HT1080 (cell line): ENCODE data around the gene EFR3B. TPM values are rescaled to one million over a fixed set of nuclear protein-coding genes. Genes with fewer than 3 reads are reported as not detected.

Experiments used
- DNase-seq: peaks from one replicate; pipeline ENCODE4 v3.0.0-alpha.2; 2015; ENCODE audit warnings: low read depth
- small RNA-seq: library from RNA; depleted of rRNA; stranded (forward); fragments of <200 nt; gene quantifications from one replicate; pipeline ENCODE3, GENCODE V24; 2014
- total RNA-seq: library from RNA; depleted of rRNA; stranded (reverse); fragments of >200 nt; shearing (Covaris generic); gene quantifications from 2 replicates; pipeline ENCODE4 v1.2.3, GENCODE V29; 2014; rRNA removed

EFR3B gene
- total RNA-seq, 1 experiment from 2014 or later = 5.6 TPM

DNA sequence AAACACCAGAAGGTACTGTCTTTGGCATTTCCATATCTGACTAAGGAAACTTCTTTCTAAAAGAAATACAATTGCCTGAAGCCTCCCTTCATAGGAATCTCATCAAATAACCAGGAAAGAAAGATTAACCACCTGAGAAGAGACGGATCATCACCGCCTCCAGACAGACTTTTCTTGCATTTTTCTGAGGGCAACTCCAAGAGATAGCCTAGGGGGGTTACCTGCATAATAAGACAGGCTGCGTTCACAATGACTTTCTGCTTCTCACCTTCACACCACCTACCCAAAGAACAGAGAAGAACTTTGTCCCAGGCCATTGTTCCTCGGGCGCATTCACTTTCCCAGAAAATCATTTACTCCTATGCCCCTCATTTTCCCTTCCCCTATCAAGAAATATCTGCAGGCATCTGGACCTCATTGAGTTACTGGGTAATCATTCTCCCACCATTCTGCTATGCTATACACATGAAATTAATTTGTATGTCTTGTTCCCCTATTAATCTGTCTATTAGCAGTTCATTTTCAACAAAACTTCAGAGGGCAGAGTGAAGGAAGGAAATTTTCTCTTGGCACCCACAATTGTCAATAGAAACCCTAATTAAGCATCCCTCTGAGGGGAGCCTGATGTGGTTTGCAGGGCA is 134.8 kb downstream of the EFR3B start:
- DNase-seq = no peak

DNA sequence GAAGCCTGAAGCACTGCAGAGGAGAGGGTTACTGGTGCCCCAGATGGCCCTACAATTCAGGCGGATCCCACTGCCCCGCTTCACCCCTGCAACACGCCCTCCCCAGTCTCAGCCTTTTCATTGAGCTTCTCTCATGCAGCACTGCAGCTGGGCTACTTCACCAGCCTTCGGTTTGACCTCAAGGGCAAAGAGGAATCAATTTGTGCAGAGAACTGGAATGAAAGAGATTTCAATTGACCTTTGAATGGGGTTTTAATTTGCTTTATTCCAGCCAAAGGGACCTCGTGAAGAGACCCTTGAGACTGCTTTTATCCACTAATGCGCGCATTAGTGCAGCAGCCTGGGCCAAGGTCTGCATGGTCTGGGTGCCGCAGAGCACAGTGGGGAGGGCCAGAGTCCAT is 135.3 kb downstream of the EFR3B start:
- no peak for DNase-seq

DNA sequence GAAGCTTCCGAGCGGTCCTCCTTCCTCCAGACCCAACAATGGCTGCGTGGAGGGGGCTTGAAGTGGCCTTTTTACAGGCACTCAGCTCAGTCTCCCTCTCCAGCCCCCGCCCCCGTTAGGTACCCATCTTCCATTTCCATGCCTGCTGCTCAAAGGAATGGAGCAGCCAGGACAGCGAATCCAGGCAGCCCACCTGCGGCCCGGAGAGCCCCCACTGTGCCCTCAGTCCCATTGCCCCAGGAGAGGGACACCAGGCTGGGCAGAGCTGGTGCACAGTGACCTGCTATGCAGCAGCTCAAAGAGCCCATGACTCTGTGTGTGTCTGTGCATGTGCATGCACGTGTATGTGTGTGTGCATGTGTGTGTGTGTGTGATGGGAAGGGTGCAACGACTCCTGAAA is 137.1 kb downstream of the EFR3B start:
- DNase-seq = no peak

DNA sequence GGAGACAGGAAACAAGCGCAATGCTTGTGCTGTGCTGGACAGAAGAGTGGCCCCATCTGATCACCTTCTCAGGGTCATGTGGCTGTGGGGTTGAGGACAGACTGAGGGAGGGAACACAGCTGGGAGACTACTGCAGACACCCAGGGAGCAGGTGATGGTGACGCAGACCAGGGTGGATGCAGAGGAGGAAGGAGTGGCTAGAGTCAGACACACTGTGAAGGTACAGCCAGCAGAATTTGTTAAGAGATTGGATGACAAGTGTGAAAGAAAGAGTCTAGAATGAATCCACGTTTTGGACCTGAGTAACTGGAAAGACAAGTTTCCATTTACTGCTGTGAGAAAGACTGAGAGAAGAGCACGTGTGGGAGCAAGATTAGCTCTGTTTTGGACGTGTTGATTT is 142.4 kb downstream of the EFR3B start:
- DNase-seq = no peak

DNA sequence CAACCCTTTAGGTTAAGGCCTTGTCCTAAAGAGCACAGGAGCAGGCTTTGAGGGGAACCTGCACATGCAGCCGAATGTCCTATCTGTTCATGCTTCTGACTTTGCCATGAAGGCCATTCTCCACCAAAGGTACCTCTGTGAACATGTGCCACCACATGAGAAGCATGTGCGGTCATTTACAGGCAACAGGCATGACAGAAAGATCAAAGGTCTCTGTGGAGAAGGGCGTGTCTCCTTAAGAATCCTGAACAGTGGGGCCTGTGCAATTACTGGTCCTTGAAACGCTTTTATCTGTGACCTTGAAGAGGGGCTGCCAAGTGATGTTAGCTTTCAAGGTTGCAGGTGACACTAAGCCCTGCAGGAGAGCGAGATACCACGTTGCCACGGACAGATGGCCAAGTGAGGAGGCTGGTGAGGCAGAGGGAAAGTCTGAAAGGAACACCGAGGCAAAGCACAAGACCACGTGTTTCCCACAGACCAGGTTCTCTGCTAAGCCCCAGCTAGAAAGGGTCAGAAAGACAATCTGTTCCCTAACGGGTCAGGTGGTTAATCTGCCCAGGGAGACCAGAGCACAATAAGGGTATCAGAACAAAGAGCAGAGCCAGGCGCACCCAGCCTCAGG is 146.0 kb downstream of the EFR3B start:
- DNase-seq = no peak

DNA sequence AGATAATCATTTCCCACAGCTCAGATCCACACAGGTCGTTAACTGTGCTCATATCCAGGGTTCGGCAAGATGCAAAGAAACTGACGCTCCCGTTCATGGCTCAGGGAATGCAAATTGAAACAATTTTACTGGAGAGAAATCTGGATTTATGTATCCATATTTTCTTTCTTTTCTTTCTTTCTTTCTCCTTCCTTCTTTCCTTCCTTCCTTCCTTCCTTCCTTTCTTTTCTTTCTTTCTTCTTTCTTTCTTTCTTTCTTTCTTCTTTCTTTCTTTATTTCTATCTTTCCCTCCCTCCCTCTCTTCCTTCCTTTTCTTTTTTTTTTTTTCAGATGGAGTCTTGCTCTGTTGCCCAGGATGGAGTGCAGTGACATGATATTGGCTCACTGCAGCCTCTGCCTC is 146.5 kb downstream of the EFR3B start:
- no peak for DNase-seq

DNA sequence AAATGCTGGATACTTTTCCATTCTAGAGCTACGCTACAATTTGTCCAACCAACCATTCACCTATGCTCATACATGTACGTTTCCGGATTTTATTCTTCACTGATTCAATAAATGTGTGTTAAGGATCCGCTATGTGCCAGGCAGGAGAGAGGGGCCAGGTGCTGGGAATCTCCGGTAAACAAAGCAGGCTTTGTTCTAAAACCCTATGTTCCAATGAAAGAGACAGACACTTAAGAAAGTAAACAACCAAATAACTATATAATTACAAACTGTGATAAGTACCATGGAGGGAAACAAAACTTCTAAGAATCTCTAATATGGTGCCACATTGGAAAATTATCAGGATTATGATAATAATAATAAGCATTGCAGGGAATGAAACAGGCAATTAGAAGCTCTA is 148.7 kb downstream of the EFR3B start:
- DNase-seq = no peak

DNA sequence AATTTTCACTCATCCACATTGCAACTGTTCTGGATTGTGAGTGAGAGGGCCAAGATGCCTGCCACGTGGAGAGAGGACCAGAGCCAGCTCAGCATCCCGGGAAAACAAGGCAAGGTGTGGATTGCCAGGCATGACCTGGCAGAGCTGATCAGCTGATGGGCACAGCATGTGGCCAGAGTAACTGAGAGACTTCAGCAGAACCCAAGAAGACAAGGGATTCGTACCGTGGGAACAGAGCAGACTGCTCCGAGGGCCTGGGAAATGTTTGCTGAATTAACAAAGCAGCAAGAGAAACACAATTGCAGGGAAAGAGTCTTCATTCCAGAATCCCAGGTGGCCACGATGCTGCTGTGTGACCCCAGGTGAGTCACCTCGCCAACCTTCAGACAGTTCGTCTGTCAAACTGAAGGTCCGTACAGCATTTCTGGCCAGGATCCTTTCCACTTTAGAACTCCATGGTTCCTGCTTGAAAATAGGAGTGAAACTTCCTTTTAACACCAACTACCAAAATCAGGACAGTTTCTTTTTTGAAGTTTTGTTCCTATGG is 152.8 kb downstream of the EFR3B start:
- DNase-seq = no peak

DNA sequence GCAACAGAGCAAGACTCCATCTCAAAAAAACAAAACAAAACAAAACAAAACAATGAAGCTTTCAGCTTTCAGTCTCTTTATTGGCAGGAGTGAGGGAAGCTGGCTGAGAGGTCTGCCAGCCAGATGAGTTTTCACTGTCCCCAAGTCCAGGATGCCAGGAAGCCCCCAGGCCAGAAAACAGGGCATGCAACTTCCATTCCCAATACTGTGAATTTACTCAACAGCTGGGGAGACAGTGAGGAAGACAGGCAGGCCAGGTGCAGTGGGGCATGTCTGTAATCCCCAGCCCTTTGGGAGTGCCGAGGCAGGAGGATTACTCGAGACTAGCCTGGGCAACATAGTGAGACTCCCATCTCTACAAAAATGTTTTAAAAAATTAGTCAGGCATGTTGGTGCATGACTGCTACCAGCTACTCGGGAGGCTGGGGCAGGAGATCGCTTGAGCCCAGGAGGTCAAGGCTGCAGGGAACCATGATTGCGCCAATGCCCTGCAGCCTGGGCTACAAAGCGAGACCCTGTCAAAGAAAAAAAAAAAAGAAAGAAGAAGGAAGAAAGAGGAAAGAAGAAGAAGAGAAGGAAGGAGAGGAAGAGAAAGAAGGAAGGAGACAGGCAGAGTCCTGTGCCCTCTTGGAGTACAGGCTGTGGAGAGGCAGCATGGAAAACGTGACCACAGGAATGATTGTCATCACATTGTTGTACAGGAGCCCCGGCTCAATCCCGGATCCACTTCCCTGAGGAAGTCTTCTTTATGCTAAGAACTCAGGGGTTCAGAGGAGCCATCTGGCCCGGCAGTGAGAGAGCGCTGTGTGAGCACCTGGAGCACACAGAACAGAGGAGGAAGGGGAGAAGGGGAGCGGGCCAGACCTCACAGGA is 155.7 kb downstream of the EFR3B start:
- no peak for DNase-seq

DNA sequence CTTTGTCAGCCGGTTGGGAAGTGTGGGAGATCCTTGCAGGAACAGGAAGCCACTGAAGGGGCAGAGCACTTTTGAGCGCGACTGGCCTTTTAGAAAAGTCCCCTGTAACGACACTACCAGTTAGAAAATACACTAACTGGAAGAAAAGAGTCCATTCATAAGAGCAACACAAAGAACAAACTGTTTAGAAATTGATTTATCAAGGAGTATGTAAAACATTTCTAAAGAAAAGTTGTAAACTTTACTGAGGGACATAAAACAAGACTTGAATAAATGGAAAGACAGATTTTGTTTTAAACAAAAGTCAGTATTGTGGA is 156.3 kb downstream of the EFR3B start:
- no peak for DNase-seq

DNA sequence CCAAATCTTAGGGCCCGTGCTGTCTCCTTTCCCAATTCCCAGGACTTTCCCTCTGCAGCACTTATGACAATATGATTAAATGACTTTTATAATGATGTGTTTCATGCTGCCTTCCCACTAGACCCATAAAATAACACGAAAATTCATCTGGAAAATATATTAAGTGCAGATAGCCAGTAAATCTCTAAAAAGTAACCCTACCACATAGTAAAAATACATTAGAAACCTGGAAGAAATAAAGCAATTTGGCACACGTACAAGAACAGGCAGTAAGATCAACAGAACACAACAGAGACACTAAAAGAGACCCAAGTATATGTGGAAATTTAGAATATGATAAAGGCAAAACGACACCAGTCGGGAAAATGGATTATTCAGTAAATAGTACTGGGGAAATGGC is 156.7 kb downstream of the EFR3B start:
- DNase-seq = no peak

DNA sequence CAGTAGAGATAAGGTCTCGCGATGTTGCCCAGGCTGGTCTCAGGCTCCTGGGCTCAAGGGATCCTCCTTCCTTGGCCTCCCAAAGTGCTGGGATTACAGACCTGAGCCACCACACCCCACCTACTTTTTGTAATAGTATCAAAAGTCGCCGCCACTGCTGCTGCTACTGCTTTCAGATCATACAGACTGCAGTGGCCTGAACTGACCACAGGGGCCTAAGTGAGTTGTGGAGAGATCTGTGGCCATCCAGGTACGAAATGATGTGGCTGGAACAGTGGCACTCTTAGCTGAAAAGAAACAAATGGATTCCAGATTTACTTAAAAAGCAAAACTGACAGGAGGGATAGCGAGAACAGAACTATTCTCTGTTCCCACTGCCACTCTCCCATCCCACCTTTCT is 159.4 kb downstream of the EFR3B start:
- DNase-seq = no peak

DNA sequence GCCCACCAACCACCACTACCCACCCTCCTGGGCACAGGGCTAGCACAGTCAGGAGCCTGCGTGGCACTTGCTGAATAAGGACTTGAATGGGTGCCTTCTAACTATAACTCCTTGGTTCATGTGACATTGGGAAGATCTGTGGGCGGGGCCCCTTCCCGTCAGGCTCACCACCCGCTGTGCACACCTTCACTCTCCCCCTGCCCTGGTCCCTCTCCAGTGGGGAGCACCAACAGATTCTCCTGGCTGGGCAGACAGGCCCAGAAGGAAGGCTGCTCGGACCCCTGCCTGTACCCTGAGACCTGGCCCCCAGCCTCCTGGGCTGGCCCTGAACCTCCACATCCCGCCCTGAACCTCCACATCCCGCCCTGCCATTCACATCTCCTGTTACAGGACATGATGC is 159.9 kb downstream of the EFR3B start:
- no peak for DNase-seq

DNA sequence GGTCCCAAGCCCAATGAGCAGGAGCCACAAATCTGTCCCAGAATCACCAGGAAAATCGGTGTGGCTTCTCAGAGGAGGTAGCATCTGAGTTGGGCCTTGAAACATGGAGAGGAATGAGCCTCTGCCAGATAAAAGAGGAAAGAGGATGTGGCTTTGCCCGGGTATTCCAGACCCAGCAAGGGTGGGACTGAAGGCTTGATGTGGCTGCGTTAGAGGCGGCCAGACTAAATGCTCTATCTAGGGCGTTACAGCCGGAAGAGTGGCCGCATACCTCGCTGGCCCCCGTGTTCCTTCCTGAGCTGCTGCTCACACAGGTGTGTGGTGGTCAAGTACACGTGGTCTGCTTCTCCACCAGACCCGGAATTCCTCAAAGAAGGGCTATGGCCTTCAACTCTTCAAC is 160.4 kb downstream of the EFR3B start:
- no peak for DNase-seq

DNA sequence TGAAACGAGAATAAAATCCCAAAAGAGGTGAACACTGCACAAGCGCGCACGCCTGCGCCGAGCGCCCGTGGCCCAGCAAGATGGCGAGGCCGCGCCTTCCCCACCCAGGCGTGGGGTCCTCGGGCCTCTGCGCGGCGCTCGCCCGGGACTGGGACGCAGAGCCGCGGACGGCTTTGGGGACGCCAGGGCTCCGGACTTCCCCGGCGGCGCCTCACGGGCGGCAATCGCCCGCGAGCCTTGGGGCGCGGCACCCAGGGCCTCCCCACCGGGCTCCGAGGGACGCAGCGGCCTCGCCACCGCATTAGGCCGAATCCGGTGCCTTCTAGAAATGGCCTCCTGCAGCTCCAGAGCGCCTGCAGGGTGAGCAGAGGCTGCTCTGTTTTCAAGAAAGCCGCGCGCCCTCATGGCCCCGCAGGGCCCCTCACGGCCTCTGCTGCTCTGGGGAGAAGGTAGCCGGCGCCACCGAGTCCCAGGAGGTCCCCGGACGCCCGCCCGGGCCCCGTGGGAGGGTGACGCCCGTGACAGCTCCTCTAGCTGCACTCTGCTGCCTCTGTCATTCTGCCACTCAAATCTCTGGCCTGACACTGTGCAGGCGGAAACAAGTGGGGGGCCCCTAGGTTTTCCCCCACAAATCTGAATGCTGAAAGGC is 162.4 kb downstream of the EFR3B start:
- DNase-seq = no peak

DNA sequence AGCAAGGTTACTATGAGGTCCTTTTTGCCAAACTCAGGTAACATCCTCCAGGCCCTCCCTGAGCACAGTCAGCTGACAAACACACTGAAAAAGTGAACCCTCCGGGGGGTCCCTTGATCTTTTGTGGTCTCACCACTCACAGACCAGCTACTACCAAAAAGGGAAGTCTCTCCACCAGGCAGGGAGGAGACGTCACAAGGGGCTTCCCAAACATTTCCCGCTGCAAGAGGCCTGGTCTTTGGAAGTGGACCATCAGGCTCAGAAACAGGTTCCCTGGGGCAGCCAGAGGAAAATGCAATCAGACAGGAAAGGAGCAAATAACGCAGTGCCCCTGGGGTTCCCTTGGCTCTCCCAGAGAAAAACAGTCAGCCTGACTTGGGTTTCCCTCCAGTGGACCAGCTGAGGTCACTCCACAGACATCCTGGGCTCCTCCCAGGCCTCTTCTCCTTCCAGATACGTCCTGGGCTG is 165.2 kb downstream of the EFR3B start:
- no peak for DNase-seq

Small RNAs within 50 kb of the gene (small RNA-seq; reads per million reads assigned to genes)
- gene RF00019 = not detected
- gene RN7SL856P = not detected

Other genes with a start within 250 kb of the EFR3B start
- gene PTRHD1, start 248.7 kb upstream of the EFR3B start, total RNA-seq = 48.4 and 53.5 TPM in 2 replicates
- gene CENPO, start 248.7 kb upstream of the EFR3B start, total RNA-seq = 46.5 and 49.4 TPM in 2 replicates
- 65.6 and 73.5 TPM in 2 replicates for gene ADCY3, start 121.8 kb upstream of the EFR3B start, total RNA-seq
- gene DNAJC27, start 70.1 kb upstream of the EFR3B start, total RNA-seq = 0.47 and 1.8 TPM in 2 replicates
- gene POMC, start 126.5 kb downstream of the EFR3B start, total RNA-seq = not detected in 2 replicates